Erythroblast (primary cell): ENCODE results near the gene MYO18A.

Source experiments
- DNase-seq, 2 experiments: peaks; one replicate each; lab custom pipeline; 2025; lab: John Stamatoyannopoulos, UW
- GATA1 ChIP-seq: IDR thresholded peaks from 2 replicates; pipeline ENCODE4 v1.6.1; 2011; ENCODE audit warnings: low read depth, mild to moderate bottlenecking, control low read depth, low read length, moderate library complexity
- POLR2A ChIP-seq: IDR thresholded peaks from 2 replicates; pipeline ENCODE4 v1.6.1; 2011; ENCODE audit warnings: mild to moderate bottlenecking, low read length

MYO18A gene

GRCh38 chr17:29125651-29126050 lies 54.5 kb downstream of the MYO18A start:
- DNase-seq = no peak

GRCh38 chr17:29124925-29125273 lies 55.3 kb downstream of the MYO18A start:
- TF ChIP-seq GATA1 (no peak), POLR2A (no peak)
- peak; percentile 74 to 82 for DNase-seq

More at GRCh38 chr17:29125651-29126050, 54.5 kb downstream of the MYO18A start:
- TF ChIP-seq GATA1 (no peak), POLR2A (no peak)

GRCh38 chr17:29124135-29124924 lies 55.9 kb downstream of the MYO18A start:
- TF ChIP-seq POLR2A (no peak), GATA1 (no peak)
- DNase-seq = peak; percentile 61 to 78

- no peak for DNase-seq
- TF ChIP-seq POLR2A (no peak), GATA1 (no peak)
Observed at GRCh38 chr17:29123111-29123510, 57.1 kb downstream of the MYO18A start.

- no peak for DNase-seq
- TF ChIP-seq POLR2A (no peak), GATA1 (no peak)
Observed at GRCh38 chr17:29121442-29121841, 58.8 kb downstream of the MYO18A start.

- TF ChIP-seq GATA1 (no peak), POLR2A (no peak)
- no peak for DNase-seq
Observed at GRCh38 chr17:29120433-29120832, 59.8 kb downstream of the MYO18A start.

- TF ChIP-seq POLR2A (no peak), GATA1 (no peak)
- no peak for DNase-seq
Observed at GRCh38 chr17:29119265-29119664, 60.9 kb downstream of the MYO18A start.

GRCh38 chr17:29116804-29117753 lies 63.1 kb downstream of the MYO18A start:
- TF ChIP-seq POLR2A = no peak
- TF ChIP-seq GATA1 = no peak

GRCh38 chr17:29115961-29116803 lies 64.0 kb downstream of the MYO18A start:
- DNase-seq = peak; percentile 38 to 58
- TF ChIP-seq POLR2A (no peak), GATA1 (no peak)

More at GRCh38 chr17:29116804-29117753, 63.1 kb downstream of the MYO18A start:
- DNase-seq = peak; percentile 76 to 88

GRCh38 chr17:29115435-29115834 lies 64.8 kb downstream of the MYO18A start:
- TF ChIP-seq GATA1 = no peak
- no peak for TF ChIP-seq POLR2A
- no peak for DNase-seq

GRCh38 chr17:29114141-29114540 lies 66.1 kb downstream of the MYO18A start:
- DNase-seq = no peak
- no peak for TF ChIP-seq GATA1
- no peak for TF ChIP-seq POLR2A

GRCh38 chr17:29113334-29113733 lies 66.9 kb downstream of the MYO18A start:
- DNase-seq = no peak
- TF ChIP-seq POLR2A = no peak
- no peak for TF ChIP-seq GATA1

GRCh38 chr17:29112771-29113295 lies 67.4 kb downstream of the MYO18A start:
- TF ChIP-seq GATA1 (no peak), POLR2A (no peak)
- DNase-seq = no peak
